Measurements from ENCODE around the gene PBX1.

The PBX1 gene

GRCh38 chr1:164735315-164736052 is 176.5 kb downstream of the PBX1 start:
- DNase-seq = no peak

GRCh38 chr1:164736137-164736536 is 177.2 kb downstream of the PBX1 start:
- no peak for DNase-seq

- no peak for DNase-seq
These were observed 180.2 kb downstream of the PBX1 start for GRCh38 chr1:164739189-164739588.

GRCh38 chr1:164740000-164740526 is 181.1 kb downstream of the PBX1 start:
- no peak for DNase-seq

- DNase-seq = no peak
These were observed 183.8 kb downstream of the PBX1 start for GRCh38 chr1:164742745-164743144.

- no peak for DNase-seq
These were observed 185.0 kb downstream of the PBX1 start for GRCh38 chr1:164743976-164744375.

GRCh38 chr1:164745736-164746135 is 186.8 kb downstream of the PBX1 start:
- no peak for DNase-seq

GRCh38 chr1:164746632-164747031 is 187.6 kb downstream of the PBX1 start:
- DNase-seq = no peak

- peak; percentile 58 for DNase-seq
These were observed 189.4 kb downstream of the PBX1 start for GRCh38 chr1:164748253-164748899.

GRCh38 chr1:164753521-164754077 is 194.6 kb downstream of the PBX1 start:
- DNase-seq = no peak

- DNase-seq = no peak
These were observed 195.2 kb downstream of the PBX1 start for GRCh38 chr1:164754088-164754600.

GRCh38 chr1:164755690-164756089 is 196.7 kb downstream of the PBX1 start:
- no peak for DNase-seq

GRCh38 chr1:164756741-164757140 is 197.8 kb downstream of the PBX1 start:
- DNase-seq = no peak

GRCh38 chr1:164757625-164758024 is 198.6 kb downstream of the PBX1 start:
- DNase-seq = no peak

- no peak for DNase-seq
These were observed 200.3 kb downstream of the PBX1 start for GRCh38 chr1:164759144-164759920.

- DNase-seq = no peak
These were observed 201.0 kb downstream of the PBX1 start for GRCh38 chr1:164759979-164760469.

GRCh38 chr1:164760569-164760968 is 201.6 kb downstream of the PBX1 start:
- DNase-seq = no peak

GRCh38 chr1:164761009-164761408 is 202.0 kb downstream of the PBX1 start:
- no peak for DNase-seq

GRCh38 chr1:164763098-164763497 is 204.1 kb downstream of the PBX1 start:
- DNase-seq = no peak

- no peak for DNase-seq
These were observed 205.3 kb downstream of the PBX1 start for GRCh38 chr1:164764333-164764732.

- peak; percentile 71 for DNase-seq
These were observed 206.6 kb downstream of the PBX1 start for GRCh38 chr1:164765557-164765956.

GRCh38 chr1:164765992-164766720 is 207.2 kb downstream of the PBX1 start:
- DNase-seq = no peak

Measured in amniotic stem cell (primary cell).